Loucy (cell line): ENCODE results near the gene TXNDC5.

Experiments
- H2AFZ ChIP-seq: fragments of 200-600 bp; sonication (generic); 2 replicates; pipeline ENCODE4 v1.6.0; 2016; ENCODE audit warnings: antibody characterized with exemption, mild to moderate bottlenecking, low read length, moderate library complexity
- H3F3A ChIP-seq: fragments of 200-600 bp; 2 replicates; pipeline ENCODE4 v1.6.0; 2016; ENCODE audit warnings: antibody characterized with exemption, low read depth, mild to moderate bottlenecking
- H3K27me3 ChIP-seq: fragments of 200-600 bp; sonication (generic); 2 replicates; pipeline ENCODE4 v1.6.1; 2014; ENCODE audit warnings: low read length, mild to moderate bottlenecking; ENCODE audit not compliant: insufficient read depth, poor library complexity, severe bottlenecking
- H3K36me3 ChIP-seq: fragments of 200-600 bp; sonication (generic); 2 replicates; pipeline ENCODE4 v1.6.1; 2016; ENCODE audit warnings: low read length; ENCODE audit not compliant: insufficient read depth
- H3K4me1 ChIP-seq: fragments of 200-600 bp; sonication (generic); 2 replicates; pipeline ENCODE4 v1.5.1; 2014; ENCODE audit warnings: low read length, mild to moderate bottlenecking; ENCODE audit not compliant: insufficient read depth, poor library complexity, severe bottlenecking
- H3K4me2 ChIP-seq: fragments of 200-600 bp; sonication (generic); 2 replicates; pipeline ENCODE4 v1.6.0; 2014; ENCODE audit warnings: antibody characterized with exemption, low read length, low read depth, mild to moderate bottlenecking; ENCODE audit not compliant: poor library complexity, severe bottlenecking
- H3K4me3 ChIP-seq: fragments of 200-600 bp; sonication (generic); 2 replicates; pipeline ENCODE4 v1.5.1; 2014; ENCODE audit warnings: low read length, mild to moderate bottlenecking, mixed read lengths; ENCODE audit not compliant: poor library complexity, severe bottlenecking
- H3K79me2 ChIP-seq: fragments of 200-600 bp; sonication (generic); 2 replicates; pipeline ENCODE4 v1.6.1; 2014; ENCODE audit warnings: low read length; ENCODE audit not compliant: insufficient read depth
- H3K9ac ChIP-seq: fragments of 200-600 bp; sonication (generic); 2 replicates; pipeline ENCODE4 v1.6.0; 2014; ENCODE audit warnings: mild to moderate bottlenecking, low read depth, low read length, moderate library complexity; ENCODE audit not compliant: poor library complexity, severe bottlenecking
- H3K9me2 ChIP-seq: fragments of 200-600 bp; sonication (generic); replicated peaks from 2 replicates; pipeline ENCODE4 v1.6.1; 2016; ENCODE audit warnings: low read depth, low read length, mixed read lengths
- H3K9me3 ChIP-seq: fragments of 200-600 bp; sonication (generic); 2 replicates; pipeline ENCODE4 v1.6.1; 2014; ENCODE audit warnings: mild to moderate bottlenecking, antibody characterized with exemption, low read length, low read depth; ENCODE audit not compliant: insufficient read depth
- H4K20me1 ChIP-seq: fragments of 200-600 bp; sonication (generic); 2 replicates; pipeline ENCODE4 v1.6.0; 2014; ENCODE audit warnings: antibody characterized with exemption, low read length, mild to moderate bottlenecking; ENCODE audit not compliant: insufficient read depth, poor library complexity, severe bottlenecking
- CTCF ChIP-seq: fragments of 200-600 bp; sonication (generic); conservative IDR thresholded peaks from 2 replicates; pipeline ENCODE4 v1.5.1; 2014; ENCODE audit warnings: mild to moderate bottlenecking, antibody characterized with exemption, low read length
- EZH2phosphoT487 ChIP-seq: fragments of 200-600 bp; IDR thresholded peaks from 2 replicates; pipeline ENCODE4 v1.6.1; 2018; ENCODE audit warnings: antibody characterized with exemption, mild to moderate bottlenecking, moderate library complexity, borderline replicate concordance

TXNDC5 gene

GRCh38 chr6:7902221-7902620, 8.4 kb downstream of the TXNDC5 start:
- H3K4me2 ChIP-seq, result no peak overlapping the region
- H3K27me3 ChIP-seq, result no peaks in the 10 kb centered on the region
- no peaks in the 10 kb centered on the region for H3F3A ChIP-seq
- peaks cover 77% of the 10 kb centered on the region; the same call in 1 of the 2 replicates for H3K36me3 ChIP-seq
- peaks cover 14% of the 10 kb centered on the region for H3K4me1 ChIP-seq
- no peak overlapping the region for H3K9ac ChIP-seq
- peaks cover 21% of the 10 kb centered on the region for H4K20me1 ChIP-seq
- H3K4me3 ChIP-seq, result no peak overlapping the region
- H3K79me2 ChIP-seq, result peaks cover 29% of the 10 kb centered on the region
- TF ChIP-seq CTCF (no peak), EZH2phosphoT487 (no peak)
- no peaks in the 10 kb centered on the region for H3K9me3 ChIP-seq
- H2AFZ ChIP-seq, result no peak overlapping the region
- H3K9me2 ChIP-seq, result no peaks in the 10 kb centered on the region

GRCh38 chr6:7901780-7902179, 8.8 kb downstream of the TXNDC5 start:
- peaks cover 25% of the 10 kb centered on the region for H3K79me2 ChIP-seq
- no peak for TF ChIP-seq EZH2phosphoT487
- TF ChIP-seq CTCF, result no peak
- H3K4me1 ChIP-seq, result peaks cover 10% of the 10 kb centered on the region
- H3K9ac ChIP-seq, result no peak overlapping the region
- peaks cover 17% of the 10 kb centered on the region for H4K20me1 ChIP-seq
- H3K9me2 ChIP-seq, result no peaks in the 10 kb centered on the region
- H3K27me3 ChIP-seq, result no peaks in the 10 kb centered on the region
- no peak overlapping the region for H3K4me3 ChIP-seq
- H3K36me3 ChIP-seq, result peaks cover 82% of the 10 kb centered on the region; the same call in 1 of the 2 replicates
- H3K9me3 ChIP-seq, result no peaks in the 10 kb centered on the region
- no peak overlapping the region for H2AFZ ChIP-seq
- H3F3A ChIP-seq, result no peaks in the 10 kb centered on the region
- H3K4me2 ChIP-seq, result no peak overlapping the region

- Histone ChIP-seq H4K20me1 (peaks cover 14% of the 10 kb centered on the region), H3K9ac (no peak overlapping the region), H3K27me3 (no peaks in the 10 kb centered on the region), H3K79me2 (peaks cover 20% of the 10 kb centered on the region; the same call in 1 of the 2 replicates), H3K9me3 (no peaks in the 10 kb centered on the region), H3K4me1 (peaks cover 8% of the 10 kb centered on the region), H3K4me3 (no peak overlapping the region), H3K36me3 (peaks cover 89% of the 10 kb centered on the region), H2AFZ (no peak overlapping the region), H3K4me2 (no peak overlapping the region), H3K9me2 (no peaks in the 10 kb centered on the region), H3F3A (no peaks in the 10 kb centered on the region)
- TF ChIP-seq EZH2phosphoT487 (no peak), CTCF (no peak)
These were observed 9.5 kb downstream of the TXNDC5 start for GRCh38 chr6:7901056-7901455.
